Fibroblast of lung (primary cell): ENCODE measurements around the gene HINT2.

Experiments used
- EZH2 ChIP-seq: IDR thresholded peaks from 2 replicates; pipeline ENCODE4 v1.5.1; 2012; ENCODE audit warnings: low read length, control low read depth, mild to moderate bottlenecking; ENCODE audit errors: missing control alignments
- TF ChIP-seq, protein P1 (sequence below), 2 donors: IDR thresholded peaks in 1 of 2; conservative IDR thresholded peaks in 1 of 2; 1 replicate in 1 of 2; 2 replicates in 1 of 2; pipeline ENCODE4 v1.5.1; 2011 to 2012; ENCODE audit warnings: low read length in 2 of 2, control low read depth in 1 of 2, inconsistent platforms in 1 of 2, low read depth in 1 of 2, mild to moderate bottlenecking in 1 of 2

GRCh38 chr9:35858458-35858857, 43.6 kb upstream of the HINT2 start:
- TF ChIP-seq, protein P1, sequence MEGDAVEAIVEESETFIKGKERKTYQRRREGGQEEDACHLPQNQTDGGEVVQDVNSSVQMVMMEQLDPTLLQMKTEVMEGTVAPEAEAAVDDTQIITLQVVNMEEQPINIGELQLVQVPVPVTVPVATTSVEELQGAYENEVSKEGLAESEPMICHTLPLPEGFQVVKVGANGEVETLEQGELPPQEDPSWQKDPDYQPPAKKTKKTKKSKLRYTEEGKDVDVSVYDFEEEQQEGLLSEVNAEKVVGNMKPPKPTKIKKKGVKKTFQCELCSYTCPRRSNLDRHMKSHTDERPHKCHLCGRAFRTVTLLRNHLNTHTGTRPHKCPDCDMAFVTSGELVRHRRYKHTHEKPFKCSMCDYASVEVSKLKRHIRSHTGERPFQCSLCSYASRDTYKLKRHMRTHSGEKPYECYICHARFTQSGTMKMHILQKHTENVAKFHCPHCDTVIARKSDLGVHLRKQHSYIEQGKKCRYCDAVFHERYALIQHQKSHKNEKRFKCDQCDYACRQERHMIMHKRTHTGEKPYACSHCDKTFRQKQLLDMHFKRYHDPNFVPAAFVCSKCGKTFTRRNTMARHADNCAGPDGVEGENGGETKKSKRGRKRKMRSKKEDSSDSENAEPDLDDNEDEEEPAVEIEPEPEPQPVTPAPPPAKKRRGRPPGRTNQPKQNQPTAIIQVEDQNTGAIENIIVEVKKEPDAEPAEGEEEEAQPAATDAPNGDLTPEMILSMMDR (conservative IDR thresholded peaks at IDR 0.05 in 1 of 2, IDR thresholded peaks at IDR 0.05 in 1 of 2; ENCODE audit: low read depth in 1 of 2, low read length in 2 of 2): no peak
- no peak for TF ChIP-seq EZH2
